K562 (cell line): Measurements from ENCODE around the gene CCR6. TPM values are rescaled to one million over a fixed set of nuclear protein-coding genes. Genes with fewer than 3 reads are reported as not detected.

Experiments used
- ARID3A ChIP-seq: IDR thresholded peaks from 2 replicates; pipeline ENCODE4 v1.6.1; 2012; ENCODE audit warnings: low read depth, low read length, improper control_type of control experiment, borderline replicate concordance
- FOXP1 ChIP-seq: sonication (generic); formaldehyde crosslinking; IDR thresholded peaks from 2 replicates; pipeline ENCODE4 v1.8.0; 2022; ENCODE audit warnings: mild to moderate bottlenecking, missing genetic modification reagents
- IRF2 ChIP-seq: sonication (generic); formaldehyde crosslinking; IDR thresholded peaks from 2 replicates; pipeline ENCODE4 v1.8.1; 2022; ENCODE audit warnings: mild to moderate bottlenecking, missing genetic modification reagents
- KDM2B ChIP-seq: fragments of 250-450 bp; sonication (Bioruptor Pico); IDR thresholded peaks from 2 replicates; pipeline ENCODE4 v1.8.0; 2021; ENCODE audit warnings: mild to moderate bottlenecking, moderate library complexity
- REST ChIP-seq, 2 experiments: fragments of 450-650 bp; formaldehyde crosslinking in 1 of 2; IDR thresholded peaks; 2 replicates each; pipeline versions ENCODE4 v1.4.0 to v1.6.1; 2014 to 2020; ENCODE audit warnings: mild to moderate bottlenecking in 2 of 2, borderline replicate concordance in 1 of 2, low read depth in 1 of 2
- XRCC5 ChIP-seq: fragments of 200-400 bp; formaldehyde crosslinking; IDR thresholded peaks from 2 replicates; pipeline ENCODE4 v1.6.1; 2017; ENCODE audit warnings: low read depth, mild to moderate bottlenecking, low read length
- ZBTB33 ChIP-seq: sonication (generic); formaldehyde crosslinking; IDR thresholded peaks from 2 replicates; pipeline ENCODE4 v1.8.1; 2023; ENCODE audit warnings: mild to moderate bottlenecking, missing genetic modification reagents
- ZBTB8A ChIP-seq: fragments of 450-650 bp; IDR thresholded peaks from 2 replicates; pipeline ENCODE4 v1.6.1; 2018; ENCODE audit warnings: mild to moderate bottlenecking, moderate library complexity; ENCODE audit not compliant: partially characterized antibody
- ZNF121 ChIP-seq: sonication (generic); formaldehyde crosslinking; conservative IDR thresholded peaks from 2 replicates; pipeline ENCODE4 v1.8.0; 2022; ENCODE audit warnings: missing genetic modification reagents
- ZNF134 ChIP-seq: fragments of 250-450 bp; sonication (Bioruptor Pico); conservative IDR thresholded peaks from 2 replicates; pipeline ENCODE4 v1.4.0; 2020
- ZNF57 ChIP-seq: fragments of 450-650 bp; formaldehyde crosslinking; IDR thresholded peaks from 2 replicates; pipeline ENCODE4 v1.4.0; 2020; ENCODE audit warnings: mild to moderate bottlenecking, moderate library complexity
- ZNF785 ChIP-seq: fragments of 250-450 bp; sonication (Bioruptor Pico); IDR thresholded peaks from 2 replicates; pipeline ENCODE4 v1.4.0; 2020; ENCODE audit warnings: mild to moderate bottlenecking
- polyA plus RNA-seq, 8 experiments: library from polyadenylated mRNA; depleted of rRNA in 4 of 8; stranded (reverse) in 5 of 8; unstranded in 3 of 8; fragments of >200 nt; fragmentation: Nextera tagmentation in 2 of 8; fragmentation: Illumina TruSeq in 1 of 8; extraction: Ambion mirVana in 2 of 8; extraction: Trizol in 1 of 8; gene quantifications; 2 replicates each; pipeline versions ENCODE4 v1.2.1 to v1.2.3, GENCODE V29; 2011 to 2014; ENCODE audit warnings: inconsistent platforms in 1 of 8, missing spikeins in 1 of 8
- total RNA-seq, 7 experiments: library from RNA; depleted of rRNA in 6 of 7; stranded (reverse); fragments of >200 nt in 6 of 7; fragmentation: Illumina TruSeq in 2 of 7; extraction: Trizol in 2 of 7; gene quantifications; 2 replicates each; pipeline versions ENCODE4 v1.2.1 to v1.2.3, GENCODE V29; 2011 to 2021; ENCODE audit warnings: low replicate concordance in 1 of 7
- TF ChIP-seq, protein P1 (sequence below): fragments of 150-350 bp; IDR thresholded peaks from 2 replicates; pipeline ENCODE4 v1.6.1; 2014; ENCODE audit warnings: low read depth, mild to moderate bottlenecking, low read length, borderline replicate concordance

Gene CCR6
- total and polyA plus RNA-seq, 9 of the 15 experiments (the other 6 are each of a cell fraction or from before 2014, with no cell fraction given) = not detected

GRCh38 chr6:167100241-167100674, 22.6 kb upstream of the CCR6 start (continued):
- TF ChIP-seq REST (IDR thresholded peaks at IDR 0.05; ENCODE audit: borderline replicate concordance) (no peak), REST (CRISPR knock-in tag; IDR thresholded peaks at IDR 0.05; ENCODE audit: low read depth) (no peak), ZNF134 (CRISPR knock-in tag) (peak; percentile 49; the same call in 1 of the 2 replicates), ZBTB8A (no peak), ARID3A (no peak), ZNF121 (CRISPR knock-in tag) (no peak), FOXP1 (no peak), IRF2 (CRISPR knock-in tag) (no peak), ZBTB33 (CRISPR knock-in tag) (no peak), ZNF57 (CRISPR knock-in tag) (no peak), XRCC5 (no peak), KDM2B (CRISPR knock-in tag) (no peak), ZNF785 (CRISPR knock-in tag) (no peak)
- TF ChIP-seq, protein P1, sequence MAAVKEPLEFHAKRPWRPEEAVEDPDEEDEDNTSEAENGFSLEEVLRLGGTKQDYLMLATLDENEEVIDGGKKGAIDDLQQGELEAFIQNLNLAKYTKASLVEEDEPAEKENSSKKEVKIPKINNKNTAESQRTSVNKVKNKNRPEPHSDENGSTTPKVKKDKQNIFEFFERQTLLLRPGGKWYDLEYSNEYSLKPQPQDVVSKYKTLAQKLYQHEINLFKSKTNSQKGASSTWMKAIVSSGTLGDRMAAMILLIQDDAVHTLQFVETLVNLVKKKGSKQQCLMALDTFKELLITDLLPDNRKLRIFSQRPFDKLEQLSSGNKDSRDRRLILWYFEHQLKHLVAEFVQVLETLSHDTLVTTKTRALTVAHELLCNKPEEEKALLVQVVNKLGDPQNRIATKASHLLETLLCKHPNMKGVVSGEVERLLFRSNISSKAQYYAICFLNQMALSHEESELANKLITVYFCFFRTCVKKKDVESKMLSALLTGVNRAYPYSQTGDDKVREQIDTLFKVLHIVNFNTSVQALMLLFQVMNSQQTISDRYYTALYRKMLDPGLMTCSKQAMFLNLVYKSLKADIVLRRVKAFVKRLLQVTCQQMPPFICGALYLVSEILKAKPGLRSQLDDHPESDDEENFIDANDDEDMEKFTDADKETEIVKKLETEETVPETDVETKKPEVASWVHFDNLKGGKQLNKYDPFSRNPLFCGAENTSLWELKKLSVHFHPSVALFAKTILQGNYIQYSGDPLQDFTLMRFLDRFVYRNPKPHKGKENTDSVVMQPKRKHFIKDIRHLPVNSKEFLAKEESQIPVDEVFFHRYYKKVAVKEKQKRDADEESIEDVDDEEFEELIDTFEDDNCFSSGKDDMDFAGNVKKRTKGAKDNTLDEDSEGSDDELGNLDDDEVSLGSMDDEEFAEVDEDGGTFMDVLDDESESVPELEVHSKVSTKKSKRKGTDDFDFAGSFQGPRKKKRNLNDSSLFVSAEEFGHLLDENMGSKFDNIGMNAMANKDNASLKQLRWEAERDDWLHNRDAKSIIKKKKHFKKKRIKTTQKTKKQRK = no peak
